NCI-H1105 treated with DMSO at 0.1 percent for 48 hours (cell line): ENCODE results near the gene ABCC1.

ENCODE experiments used
- DNase-seq: peaks from one replicate; lab custom pipeline; 2025; lab: John Stamatoyannopoulos, UW

Gene ABCC1

DNA sequence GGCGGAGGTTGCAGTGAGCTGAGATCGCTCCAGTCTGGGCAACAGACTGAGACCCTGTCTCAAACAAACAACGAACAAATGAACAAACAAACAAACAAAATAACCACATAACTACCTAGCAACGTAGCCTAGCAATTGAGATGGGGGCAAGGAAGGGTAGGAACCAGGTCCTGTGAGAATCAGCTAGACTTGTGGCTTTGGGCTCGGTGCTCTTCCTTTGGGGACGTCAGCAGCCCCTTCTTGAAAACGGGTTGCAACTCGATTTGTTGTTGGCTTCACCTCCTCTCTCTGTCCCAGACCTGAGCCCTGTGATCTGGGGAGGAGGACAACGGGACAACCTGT is 72.2 kb downstream of the ABCC1 start:
- no peak for DNase-seq

DNA sequence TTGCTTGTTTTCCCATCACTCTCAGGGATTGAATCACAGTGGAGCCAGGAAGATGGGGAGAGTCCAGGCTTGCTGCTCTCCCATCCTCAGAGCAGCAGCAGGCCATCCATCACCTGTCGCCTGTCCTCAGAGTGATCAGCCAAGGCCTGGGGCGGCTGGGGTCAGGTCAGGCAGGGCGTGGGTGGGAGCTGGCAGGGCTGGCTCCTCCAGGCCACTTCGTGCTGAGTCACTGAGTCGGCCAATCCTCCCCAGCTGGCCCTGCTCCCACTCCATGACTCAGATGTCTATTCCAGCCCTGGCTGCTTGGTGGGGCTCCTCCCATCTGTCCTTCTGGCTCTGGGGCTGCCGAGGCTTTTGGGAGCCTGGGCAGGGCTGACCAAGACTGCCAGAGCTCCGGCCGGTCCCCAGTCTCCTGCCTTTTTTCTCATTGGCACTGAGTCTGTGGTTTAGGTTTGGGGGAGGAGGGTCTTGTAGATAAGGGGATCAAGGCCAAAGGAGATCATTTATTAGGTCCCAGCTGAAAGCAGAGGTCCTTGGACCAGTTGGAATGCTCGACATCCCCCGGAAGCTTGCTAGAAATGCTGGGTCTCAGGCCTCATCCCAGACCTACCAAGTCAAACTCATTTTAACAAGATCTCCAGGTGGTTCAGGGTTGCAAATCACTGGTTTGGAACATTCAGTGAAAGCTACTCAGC is 72.7 kb downstream of the ABCC1 start:
- no peak for DNase-seq

DNA sequence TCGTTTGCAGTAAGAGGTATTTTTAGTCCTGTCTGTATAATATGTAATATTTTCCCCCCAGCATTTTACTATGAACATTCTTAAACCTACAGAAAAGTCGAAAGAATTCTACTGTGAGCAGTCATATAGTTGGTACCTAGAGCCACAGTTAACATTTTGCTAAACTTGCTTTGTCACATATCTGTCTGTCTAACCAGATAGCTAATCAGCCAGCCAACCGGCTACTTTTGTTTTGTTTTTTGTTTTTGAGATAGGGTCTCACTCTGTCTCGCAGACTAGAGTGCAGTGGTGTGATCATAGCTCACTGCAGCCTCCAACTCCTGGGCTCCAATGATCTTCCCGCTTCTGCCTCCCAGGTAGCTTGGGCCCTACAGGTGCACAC is 73.3 kb downstream of the ABCC1 start:
- no peak for DNase-seq

DNA sequence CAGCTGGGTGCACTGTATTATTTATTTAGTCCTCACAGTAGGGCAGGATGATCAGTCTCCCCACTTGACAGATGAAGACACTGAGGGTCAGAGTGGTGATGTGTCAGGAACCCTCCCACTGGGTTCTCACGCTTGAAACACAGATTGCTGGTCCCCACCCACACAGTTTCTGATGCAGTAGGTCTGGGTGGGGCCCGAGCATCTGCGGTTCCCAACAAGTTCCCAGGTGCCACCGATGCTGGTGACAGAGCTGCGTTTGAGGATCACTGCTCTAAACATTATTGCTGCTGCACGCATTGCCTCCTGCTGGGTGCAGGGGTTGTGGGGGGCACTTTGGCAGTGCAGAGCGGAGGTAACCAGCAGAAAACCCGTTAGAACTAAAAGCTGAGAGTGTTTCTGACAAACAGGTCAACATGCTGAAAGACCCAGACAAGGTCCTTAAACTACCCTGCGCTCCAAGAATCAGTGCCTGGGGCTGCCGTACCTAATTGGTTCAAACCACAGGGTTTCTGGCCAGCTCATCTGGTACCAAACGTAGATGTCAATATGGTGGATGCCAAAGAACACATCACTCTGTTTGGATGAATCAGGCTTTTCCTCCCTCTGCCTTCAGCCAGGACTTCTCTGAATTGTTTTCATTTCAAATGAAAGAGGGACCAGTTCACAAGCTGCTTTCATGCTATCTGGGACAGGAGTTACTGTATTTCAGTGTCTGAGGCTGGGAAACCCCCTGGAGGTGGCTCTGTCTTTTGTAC is 76.0 kb downstream of the ABCC1 start:
- no peak for DNase-seq

DNA sequence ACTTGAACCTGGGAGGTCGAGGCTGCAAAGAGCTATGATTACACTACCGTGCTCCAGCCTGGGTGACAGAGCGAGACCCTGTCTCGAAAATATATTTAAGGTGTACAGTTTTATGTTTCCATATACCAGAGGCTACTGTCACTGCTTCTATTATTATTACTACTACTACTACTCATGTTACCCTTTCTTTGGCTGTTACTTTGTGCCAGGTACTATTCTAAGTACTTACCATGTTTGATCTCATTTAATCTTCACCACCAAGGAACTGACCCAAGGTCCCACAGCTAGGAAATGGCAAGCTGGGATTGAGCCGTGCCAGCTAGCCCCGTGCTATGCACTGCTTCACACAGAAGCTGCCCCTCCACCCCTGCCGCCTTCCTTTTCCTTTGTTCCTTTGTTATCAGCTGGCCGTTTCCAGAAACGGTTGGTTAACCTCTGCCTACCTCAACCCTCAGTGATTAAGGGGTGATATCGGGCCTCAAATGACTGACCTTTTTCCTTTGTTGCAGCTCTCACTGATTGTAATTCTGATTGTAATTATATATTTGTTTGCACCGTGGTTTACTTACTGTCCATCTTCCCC is 78.4 kb downstream of the ABCC1 start:
- no peak for DNase-seq

DNA sequence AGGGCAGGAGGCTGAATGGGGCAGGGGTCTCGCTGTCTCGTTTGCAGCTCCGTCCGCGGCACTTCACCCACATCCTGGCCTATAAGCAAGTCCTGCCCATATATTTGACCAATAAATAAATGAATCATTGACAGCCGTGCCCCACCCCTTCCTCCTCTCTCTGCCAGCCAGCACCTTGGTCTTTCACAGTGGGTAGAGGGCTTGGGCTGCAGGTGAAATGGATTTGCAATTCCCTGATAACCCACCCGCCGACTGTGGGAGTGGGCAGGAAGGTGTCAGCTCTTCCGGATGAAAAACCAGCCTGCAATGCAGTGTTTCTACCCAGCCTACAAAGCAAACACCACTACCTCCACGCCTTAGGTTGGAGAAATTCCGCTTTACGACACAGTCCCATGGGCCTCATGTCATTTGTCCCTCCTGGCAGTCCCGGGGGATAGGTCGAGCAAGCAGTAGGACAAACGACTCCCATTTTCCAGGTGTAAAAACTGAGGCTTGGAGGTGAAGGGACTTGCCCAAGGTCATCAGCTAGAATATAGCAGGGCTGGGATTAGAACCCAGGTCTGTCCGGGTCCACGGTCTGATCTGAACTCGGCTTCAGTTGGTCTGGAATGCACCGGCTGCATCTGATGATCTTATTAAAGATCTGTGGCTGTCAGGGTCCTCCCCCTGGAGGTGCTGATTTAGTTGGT is 79.0 kb downstream of the ABCC1 start:
- no peak for DNase-seq

DNA sequence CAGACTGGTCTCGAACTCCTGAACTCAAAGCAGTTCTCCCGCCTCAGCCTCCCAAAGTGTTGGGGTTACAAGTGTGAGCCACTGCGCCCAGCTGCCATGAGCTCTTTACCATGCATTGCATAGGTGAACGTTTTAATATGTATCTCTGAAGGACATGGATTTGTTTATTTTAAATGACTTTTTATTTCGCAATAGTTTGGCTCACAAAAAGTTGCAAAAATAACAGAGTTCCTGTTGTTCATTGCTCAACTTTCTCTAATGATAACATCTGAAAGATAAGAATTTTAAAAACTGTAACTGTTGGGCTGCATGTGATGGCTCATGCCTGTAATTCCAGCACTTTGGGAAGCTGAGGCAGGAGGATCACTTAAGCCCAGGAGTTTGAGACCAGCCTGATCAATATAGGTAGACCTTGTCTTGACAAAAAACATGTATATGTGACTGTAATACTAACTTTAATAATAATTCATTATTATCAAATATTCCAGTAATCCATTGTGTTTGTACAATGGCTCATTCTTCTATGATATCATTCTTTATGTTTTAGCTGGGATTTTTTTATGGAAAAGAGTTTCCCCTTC is 80.1 kb downstream of the ABCC1 start:
- no peak for DNase-seq

DNA sequence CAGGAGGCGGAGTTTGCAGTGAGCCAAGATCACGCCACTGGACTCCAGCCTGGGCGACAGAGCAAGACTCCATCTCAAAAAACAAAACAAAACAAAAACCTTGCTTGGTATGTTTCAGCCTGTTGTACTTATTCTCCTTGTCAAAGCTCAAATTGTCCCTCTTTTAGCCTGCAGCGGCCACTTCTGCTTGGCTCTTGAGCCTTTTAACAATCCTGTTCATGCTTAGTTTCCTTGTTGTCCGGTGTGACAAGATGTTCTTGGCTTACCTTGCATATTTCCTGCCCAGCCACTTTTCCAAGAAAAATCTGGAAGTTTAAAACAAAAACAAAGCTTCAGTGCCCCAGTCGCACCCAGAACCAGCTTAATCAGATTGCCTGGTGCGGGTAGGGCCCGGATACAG is 81.0 kb downstream of the ABCC1 start:
- DNase-seq: no peak

DNA sequence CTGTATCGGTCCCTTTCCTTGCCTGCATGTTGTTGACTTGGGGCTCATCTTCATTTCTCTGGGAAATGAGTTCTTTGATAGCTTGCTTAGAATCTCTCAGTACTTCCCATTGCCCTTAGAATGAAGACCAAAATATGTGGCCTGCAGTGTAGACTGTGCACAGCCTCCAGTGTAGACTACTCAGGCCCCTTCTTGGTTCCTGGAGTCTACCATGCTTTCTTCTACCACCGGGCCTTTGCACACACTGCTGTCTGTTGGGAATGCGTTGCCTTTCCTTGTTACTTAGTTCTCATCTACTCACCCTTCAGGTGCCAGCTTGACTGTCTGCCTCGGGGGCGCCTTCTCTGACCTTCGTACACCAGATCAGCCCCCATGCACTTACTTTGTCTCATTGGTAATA is 82.0 kb downstream of the ABCC1 start:
- DNase-seq: no peak

DNA sequence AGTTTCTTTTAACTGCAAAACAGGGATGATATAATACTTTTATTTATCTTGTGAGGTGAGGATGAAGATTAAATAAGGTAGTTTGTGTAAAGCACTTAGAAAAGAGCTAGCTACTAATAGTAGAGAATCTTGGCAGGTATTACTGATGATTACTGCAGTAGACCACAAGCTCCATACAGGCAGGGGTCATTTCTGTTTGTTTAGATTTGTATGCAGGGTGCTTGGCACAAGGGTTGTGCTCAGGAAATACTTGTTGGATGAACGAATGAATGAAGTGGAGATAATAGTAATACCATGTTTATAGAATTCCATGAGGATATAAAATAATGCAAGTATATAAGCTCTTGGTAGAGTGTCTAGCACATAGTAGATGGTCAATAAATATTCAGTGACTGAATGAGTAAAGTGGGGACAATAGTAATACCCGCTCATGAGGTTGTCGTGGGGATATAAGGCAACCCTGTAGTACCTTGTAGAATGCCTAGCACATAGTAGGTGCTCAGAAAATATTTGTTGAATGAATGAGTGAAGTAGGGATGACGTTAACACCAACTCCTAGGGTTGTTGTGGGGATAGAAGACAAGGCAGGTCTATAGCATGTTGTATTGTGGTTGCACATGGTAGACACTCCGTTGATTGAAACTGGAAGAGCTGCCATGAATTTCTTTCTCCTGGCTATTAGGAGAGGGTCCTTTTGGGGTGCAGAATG is 83.0 kb downstream of the ABCC1 start:
- no peak for DNase-seq

DNA sequence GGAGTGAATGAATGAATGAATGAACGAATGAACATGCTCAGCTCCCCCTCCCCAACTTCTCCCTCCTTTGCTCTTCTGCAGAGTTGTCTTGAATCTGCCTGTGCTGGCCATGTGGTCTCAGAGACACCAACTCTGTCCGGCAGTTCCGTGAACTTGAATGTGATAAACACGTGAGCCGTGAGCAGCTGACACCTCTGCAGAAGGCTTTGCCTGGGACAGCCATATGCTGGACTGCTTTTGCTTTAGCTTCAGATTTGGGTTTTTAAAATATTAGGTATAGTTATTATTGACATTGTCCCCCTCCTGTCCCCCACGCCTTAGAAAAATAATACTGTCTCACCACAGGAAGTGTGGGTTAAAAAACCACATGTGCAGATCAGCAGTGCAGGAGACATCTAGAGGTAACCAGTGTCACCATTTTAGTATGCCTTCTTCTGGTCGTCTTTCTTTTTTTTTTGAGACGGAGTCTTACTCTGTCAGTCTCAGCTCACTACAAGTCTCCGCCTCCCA is 83.8 kb downstream of the ABCC1 start:
- DNase-seq: no peak

DNA sequence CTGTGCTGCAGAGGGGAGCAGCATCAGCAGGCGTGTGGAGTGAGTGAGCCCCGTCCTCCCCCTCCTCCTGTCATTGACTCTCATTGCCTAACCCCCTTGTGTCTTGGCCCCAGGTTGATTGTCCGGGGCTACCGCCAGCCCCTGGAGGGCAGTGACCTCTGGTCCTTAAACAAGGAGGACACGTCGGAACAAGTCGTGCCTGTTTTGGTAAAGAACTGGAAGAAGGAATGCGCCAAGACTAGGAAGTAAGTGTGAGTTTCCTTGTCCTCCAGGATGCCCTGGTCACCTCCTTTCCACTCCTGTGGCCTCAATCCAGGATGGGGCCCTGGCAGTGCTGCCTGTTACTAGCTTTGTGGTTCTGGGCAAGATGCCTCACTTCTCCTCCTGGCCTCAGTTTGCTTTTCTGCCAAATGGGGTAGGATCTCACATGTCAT is 87.0 kb downstream of the ABCC1 start:
- no peak for DNase-seq

DNA sequence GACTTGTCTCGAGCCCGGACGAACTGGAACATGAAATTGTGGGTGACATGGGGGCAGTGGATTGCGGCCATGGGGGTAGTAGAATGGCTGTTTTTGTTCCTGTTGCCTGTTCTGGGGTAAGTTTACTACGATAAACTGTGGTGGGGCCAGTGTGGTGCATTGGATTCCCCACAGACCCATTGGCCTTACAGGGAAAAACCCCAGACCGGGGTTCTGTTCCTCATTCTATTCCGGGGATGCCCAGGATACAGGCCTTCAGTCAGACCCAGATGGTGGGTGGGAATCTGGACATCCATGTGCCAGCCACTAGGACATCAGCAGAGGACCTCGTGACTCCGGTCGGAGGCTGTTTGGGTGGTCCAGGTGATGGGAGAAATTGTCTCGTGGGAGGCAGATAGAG is 88.1 kb downstream of the ABCC1 start:
- no peak for DNase-seq

DNA sequence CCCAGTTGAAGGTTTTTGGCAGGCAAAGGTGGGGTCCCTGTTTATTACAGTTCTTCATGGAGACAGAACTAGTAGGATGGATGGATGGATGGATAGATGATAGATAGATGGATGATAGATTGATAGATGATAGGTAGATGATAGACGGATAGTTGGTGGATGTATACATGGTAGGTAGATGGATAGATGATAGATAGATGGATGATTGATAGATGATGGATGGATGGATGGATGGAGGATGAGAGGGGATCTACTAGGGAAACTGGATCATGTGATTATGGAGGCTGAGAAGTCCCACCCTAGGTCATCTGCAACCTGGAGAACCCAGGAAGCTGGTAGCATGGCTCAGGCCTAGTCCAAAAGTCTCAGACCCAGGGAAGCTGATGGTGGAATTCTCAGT is 88.6 kb downstream of the ABCC1 start:
- DNase-seq: no peak

DNA sequence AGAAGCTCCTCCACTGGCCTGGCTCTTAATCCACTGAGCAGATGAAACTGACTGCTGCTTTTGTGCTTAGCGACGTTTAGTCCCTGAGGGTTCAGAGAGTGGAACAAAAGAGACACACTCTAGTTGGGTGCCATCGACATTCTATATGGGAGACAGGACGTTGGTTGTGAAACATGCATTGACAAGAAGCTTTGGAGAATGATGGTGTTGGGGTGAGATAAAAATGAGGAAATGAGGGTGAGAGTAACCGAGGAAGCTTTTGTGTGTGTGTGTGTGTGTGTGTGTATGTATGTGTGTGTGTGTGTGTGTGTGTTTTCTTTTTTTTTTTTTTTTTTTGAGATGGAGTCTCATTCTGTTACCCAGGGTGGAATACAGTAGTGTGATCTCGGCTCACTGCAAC is 89.5 kb downstream of the ABCC1 start:
- DNase-seq: no peak

DNA sequence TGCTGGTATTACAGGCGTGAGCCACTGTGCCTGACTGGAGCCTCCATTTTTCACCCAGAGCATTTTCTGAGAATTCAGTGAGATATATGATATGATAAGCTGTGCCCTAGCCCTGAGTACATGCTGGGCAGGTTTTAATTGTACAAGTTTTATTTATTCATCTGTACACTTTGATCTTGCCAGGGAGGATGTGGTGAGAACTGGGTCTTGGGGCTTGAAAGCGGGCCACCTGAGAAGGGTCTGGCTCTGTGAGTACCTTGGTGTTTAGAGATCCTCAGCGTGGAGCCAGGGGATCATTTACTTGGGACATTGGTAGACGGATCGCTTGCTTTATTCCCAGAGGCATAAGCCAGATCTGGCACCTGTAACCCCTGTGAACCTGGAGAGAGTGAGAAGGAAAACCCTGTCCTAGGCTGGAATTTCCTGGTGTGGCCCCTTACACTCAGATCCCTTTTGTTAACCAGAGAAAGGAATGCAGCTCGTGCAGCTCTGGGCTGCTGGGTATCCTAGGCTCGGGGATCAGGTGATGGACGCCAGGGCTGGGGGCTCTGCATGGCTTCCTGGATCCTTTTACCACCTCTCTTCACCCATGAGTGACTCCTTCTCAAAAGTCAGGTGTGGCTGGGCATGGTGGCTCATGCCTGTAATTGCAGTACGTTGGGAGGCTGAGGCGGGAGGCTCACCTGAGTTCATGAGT is 91.9 kb downstream of the ABCC1 start:
- no peak for DNase-seq

DNA sequence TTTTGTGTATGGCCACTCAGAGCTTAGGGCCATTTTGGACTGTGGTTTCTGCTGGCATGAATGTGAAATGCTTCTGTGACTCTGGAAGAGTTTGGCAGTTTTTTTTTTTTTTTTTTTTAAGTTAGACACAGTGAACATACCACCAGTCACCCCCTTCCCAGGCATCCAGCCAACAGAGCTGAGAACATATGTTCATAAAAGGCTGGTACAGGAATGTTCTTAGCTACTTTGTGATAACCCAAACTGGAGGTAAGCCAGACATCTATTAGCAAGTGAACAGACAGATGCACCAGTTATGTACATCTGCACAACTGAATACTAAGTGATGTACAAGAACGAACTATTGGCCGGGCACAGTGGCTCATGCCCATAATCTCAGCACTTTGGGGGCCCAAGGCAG is 92.7 kb downstream of the ABCC1 start:
- no peak for DNase-seq

DNA sequence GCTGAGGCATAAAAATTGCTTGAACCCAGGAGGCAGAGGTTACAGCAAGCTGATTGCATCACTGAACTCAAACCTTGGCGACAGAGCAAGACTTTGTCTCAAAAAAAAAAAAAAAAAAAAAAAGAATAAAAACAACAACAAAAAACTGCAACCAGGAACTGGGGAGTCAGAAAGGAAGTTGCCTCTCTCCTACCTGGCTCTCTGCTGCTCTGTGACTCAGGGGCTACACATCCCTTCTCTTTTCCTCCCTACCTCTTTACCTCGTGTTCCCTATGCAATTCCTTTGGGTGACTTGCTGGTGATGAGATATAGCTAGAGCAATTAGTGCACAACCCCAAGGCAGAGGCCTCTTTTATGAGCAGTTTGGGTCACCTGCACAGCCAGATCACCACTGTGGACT is 95.9 kb downstream of the ABCC1 start:
- DNase-seq: no peak

DNA sequence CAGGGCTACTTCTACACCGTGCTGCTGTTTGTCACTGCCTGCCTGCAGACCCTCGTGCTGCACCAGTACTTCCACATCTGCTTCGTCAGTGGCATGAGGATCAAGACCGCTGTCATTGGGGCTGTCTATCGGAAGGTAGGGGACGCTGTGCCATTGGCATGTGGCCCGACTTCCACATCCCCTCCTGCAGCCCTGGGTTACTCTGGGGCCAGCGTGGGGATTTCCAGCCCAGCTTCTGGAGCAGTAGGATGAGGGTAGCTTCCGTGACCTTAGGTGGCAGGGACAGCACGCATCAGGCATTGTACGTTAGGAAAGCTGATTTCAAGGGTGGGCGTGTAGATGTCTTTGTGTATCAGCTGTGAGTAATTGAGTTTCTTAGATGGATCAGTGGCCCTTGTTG is 96.5 kb downstream of the ABCC1 start:
- no peak for DNase-seq

DNA sequence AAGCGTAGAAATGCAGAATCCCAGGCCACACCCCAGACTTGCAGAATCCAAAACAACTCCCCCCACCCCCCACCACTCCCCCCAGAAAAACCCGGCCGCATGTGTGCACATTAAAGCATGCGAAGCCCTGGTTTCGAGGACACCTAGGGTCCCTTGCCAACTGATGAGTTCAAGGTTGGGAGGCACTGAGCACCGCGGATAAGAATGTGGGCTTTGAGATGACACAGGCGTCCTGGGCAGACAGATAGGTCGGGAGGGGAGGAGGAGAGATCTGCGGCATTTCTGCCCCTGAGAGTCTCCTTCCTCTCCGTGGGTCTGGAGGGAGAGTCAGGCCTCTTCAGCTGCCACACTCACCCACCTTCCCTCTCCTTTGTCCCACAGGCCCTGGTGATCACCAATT is 98.3 kb downstream of the ABCC1 start:
- no peak for DNase-seq

DNA sequence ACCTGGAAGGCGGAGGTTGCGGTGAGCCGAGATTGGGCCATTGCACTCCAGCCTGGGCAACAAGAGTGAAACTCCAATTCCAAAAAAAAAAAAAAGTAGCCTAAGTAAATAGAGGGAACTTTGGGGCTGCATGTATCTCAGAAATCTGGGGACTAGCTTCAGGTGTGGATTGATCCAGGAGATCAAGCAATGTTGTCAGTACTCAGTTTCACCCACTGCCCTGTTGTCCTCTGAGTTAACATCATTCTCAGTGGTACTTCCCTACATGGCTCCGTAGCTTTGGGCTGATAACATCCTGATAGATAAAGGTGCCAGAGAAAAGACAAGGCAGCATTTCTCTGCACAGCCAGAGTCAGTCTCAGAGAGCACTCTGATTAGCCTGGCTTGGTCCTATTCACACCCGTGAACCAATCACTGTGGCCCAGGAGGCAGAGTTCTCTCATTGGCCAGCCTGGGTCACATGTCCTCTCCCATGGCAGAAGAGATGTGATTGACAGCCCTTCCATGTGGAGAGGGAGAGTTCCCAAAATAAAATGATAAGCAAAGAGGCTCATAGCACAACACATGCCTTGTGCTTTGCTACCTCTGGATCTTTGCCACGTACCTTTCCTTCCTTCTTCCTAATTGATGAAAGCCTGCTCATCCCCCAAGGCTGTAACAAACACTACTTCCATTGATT is 99.6 kb downstream of the ABCC1 start:
- DNase-seq: no peak
